GM19438 (cell line): ENCODE measurements around the gene CCNL1.
"Not testable (repeated sequence)": the region's sequence is repeated elsewhere in the genome, so short reads cannot be mapped to it uniquely, and the experiment has no call there.

ENCODE experiments used
- ATAC-seq: cut with Tn5 transposase; IDR thresholded peaks from one replicate; pipeline ENCODE4 v1.9.1; 2021; ENCODE audit warnings: low read depth; ENCODE audit not compliant: unreplicated experiment

CCNL1 gene

GRCh38 chr3:157107037-157107436 lies 52.9 kb downstream of the CCNL1 start:
- ATAC-seq, result no peak

- ATAC-seq, result peak; percentile 52
Measured at GRCh38 chr3:157104928-157105652, 54.9 kb downstream of the CCNL1 start.

GRCh38 chr3:157104521-157104920 lies 55.4 kb downstream of the CCNL1 start:
- ATAC-seq, result no peak

GRCh38 chr3:157103860-157104259 lies 56.1 kb downstream of the CCNL1 start:
- peak; percentile 17 for ATAC-seq

- peak; percentile 79 for ATAC-seq
Measured at GRCh38 chr3:157103280-157103679, 56.7 kb downstream of the CCNL1 start.

- not testable (repeated sequence) for ATAC-seq
Measured at GRCh38 chr3:157102595-157102994, 57.4 kb downstream of the CCNL1 start.

GRCh38 chr3:157102098-157102497 lies 57.8 kb downstream of the CCNL1 start:
- no peak for ATAC-seq

GRCh38 chr3:157101486-157101885 lies 58.5 kb downstream of the CCNL1 start:
- no peak for ATAC-seq

GRCh38 chr3:157100608-157101396 lies 59.1 kb downstream of the CCNL1 start:
- ATAC-seq, result no peak

- ATAC-seq, result no peak
Measured at GRCh38 chr3:157100096-157100477, 59.9 kb downstream of the CCNL1 start.

- no peak for ATAC-seq
Measured at GRCh38 chr3:157099326-157100095, 60.4 kb downstream of the CCNL1 start.

- no peak for ATAC-seq
Measured at GRCh38 chr3:157098823-157099185, 61.1 kb downstream of the CCNL1 start.

- ATAC-seq, result no peak
Measured at GRCh38 chr3:157098121-157098822, 61.7 kb downstream of the CCNL1 start.
